NCI-H226 (cell line): Measurements from ENCODE around the gene PSME4.
"Not testable (repeated sequence)": the region's sequence is repeated elsewhere in the genome, so short reads cannot be mapped to it uniquely, and the experiment has no call there.

Experiments used
- DNase-seq: peaks from one replicate; pipeline ENCODE4 v3.0.0-alpha.2; 2015

The PSME4 gene

GRCh38 chr2:53964987-53965687 lies 5.7 kb downstream of the PSME4 start:
- DNase-seq: no peak

GRCh38 chr2:53964257-53964952 lies 6.4 kb downstream of the PSME4 start:
- no peak for DNase-seq

- not testable (repeated sequence) for DNase-seq
Observed at GRCh38 chr2:53961478-53962216, 9.1 kb downstream of the PSME4 start.

- no peak for DNase-seq
Observed at GRCh38 chr2:53960476-53960875, 10.3 kb downstream of the PSME4 start.

GRCh38 chr2:53958443-53958842 lies 12.3 kb downstream of the PSME4 start:
- DNase-seq: no peak

GRCh38 chr2:53952519-53952918 lies 18.3 kb downstream of the PSME4 start:
- DNase-seq: no peak

GRCh38 chr2:53949457-53949856 lies 21.3 kb downstream of the PSME4 start:
- no peak for DNase-seq

- DNase-seq: no peak
Observed at GRCh38 chr2:53945538-53945937, 25.3 kb downstream of the PSME4 start.

GRCh38 chr2:53944542-53944941 lies 26.3 kb downstream of the PSME4 start:
- no peak for DNase-seq

- DNase-seq: no peak
Observed at GRCh38 chr2:53942280-53942679, 28.5 kb downstream of the PSME4 start.

- no peak for DNase-seq
Observed at GRCh38 chr2:53941749-53942148, 29.0 kb downstream of the PSME4 start.

- DNase-seq: no peak
Observed at GRCh38 chr2:53939656-53940055, 31.1 kb downstream of the PSME4 start.

- no peak for DNase-seq
Observed at GRCh38 chr2:53938904-53939303, 31.9 kb downstream of the PSME4 start.

GRCh38 chr2:53933329-53933728 lies 37.5 kb downstream of the PSME4 start:
- no peak for DNase-seq

- DNase-seq: not testable (repeated sequence)
Observed at GRCh38 chr2:53926321-53926720, 44.5 kb downstream of the PSME4 start.

- peak; percentile 12 for DNase-seq
Observed at GRCh38 chr2:53913721-53914120, 57.1 kb downstream of the PSME4 start.

- no peak for DNase-seq
Observed at GRCh38 chr2:53911434-53912189, 59.2 kb downstream of the PSME4 start.

GRCh38 chr2:53907582-53907981 lies 63.2 kb downstream of the PSME4 start:
- no peak for DNase-seq

GRCh38 chr2:53905396-53905795 lies 65.4 kb downstream of the PSME4 start:
- DNase-seq: no peak

GRCh38 chr2:53903011-53903410 lies 67.8 kb downstream of the PSME4 start:
- DNase-seq: no peak

GRCh38 chr2:53901192-53901591 lies 69.6 kb downstream of the PSME4 start:
- no peak for DNase-seq

- DNase-seq: peak; percentile 6
Observed at GRCh38 chr2:53896864-53897263, 73.9 kb downstream of the PSME4 start.
